ENCODE data around the gene FGD3.

FGD3 gene

GRCh38 chr9:92948632-92949031 lies 1.3 kb downstream of the FGD3 start:
- H3K36me3 Mint-ChIP-seq (ENCODE audit: low read depth) = no peaks in the 10 kb centered on the region
- H3K9me3 Mint-ChIP-seq = no peaks in the 10 kb centered on the region
- peaks cover 36% of the 10 kb centered on the region for H3K4me1 Mint-ChIP-seq
- H3K27ac Mint-ChIP-seq = no peak overlapping the region
- H3K27me3 Mint-ChIP-seq = peaks cover 5% of the 10 kb centered on the region
- no peak for ATAC-seq
- DNase-seq = no peak
- peak overlapping the region; percentile 81 for H3K4me3 Mint-ChIP-seq

GRCh38 chr9:92949266-92949982 lies 2.1 kb downstream of the FGD3 start:
- DNase-seq = no peak
- ATAC-seq = no peak
- no peak overlapping the region for H3K4me3 Mint-ChIP-seq
- H3K9me3 Mint-ChIP-seq = no peaks in the 10 kb centered on the region
- peaks cover 6% of the 10 kb centered on the region for H3K27me3 Mint-ChIP-seq
- no peaks in the 10 kb centered on the region for H3K36me3 Mint-ChIP-seq (ENCODE audit: low read depth)
- peaks cover 44% of the 10 kb centered on the region for H3K4me1 Mint-ChIP-seq
- H3K27ac Mint-ChIP-seq = peak overlapping the region; percentile 59

DNA sequence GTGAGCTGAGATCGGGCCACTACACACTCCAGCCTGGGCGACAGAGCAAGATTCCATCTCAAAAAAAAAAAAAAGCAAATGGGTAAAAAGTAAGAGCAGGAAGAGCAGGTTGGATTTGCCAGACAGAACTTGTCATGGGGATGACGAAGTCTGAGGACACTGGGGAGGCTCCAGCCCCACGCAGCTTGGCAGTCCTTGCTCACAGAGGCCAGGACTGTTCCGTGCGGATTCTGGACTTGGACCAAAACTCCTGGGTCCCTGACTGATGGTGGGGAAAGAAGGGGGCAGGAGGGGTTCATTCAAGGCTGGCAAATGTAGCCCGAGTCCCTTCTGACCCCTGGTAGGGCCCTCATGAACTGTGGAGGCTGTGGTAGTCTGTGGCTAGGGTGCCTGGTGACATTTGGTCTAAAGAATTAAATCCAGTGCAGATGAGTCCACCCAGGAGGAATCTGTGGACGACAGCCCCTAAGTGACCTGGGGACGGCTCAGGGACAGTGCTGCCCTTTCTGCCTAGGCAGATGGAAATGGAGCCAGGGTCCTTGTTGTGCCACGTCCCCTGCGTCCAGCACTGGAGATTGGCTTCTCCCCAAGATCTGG lies 3.1 kb downstream of the FGD3 start:
- Mint-ChIP-seq H3K9me3 (no peaks in the 10 kb centered on the region), H3K36me3 (ENCODE audit: low read depth) (no peaks in the 10 kb centered on the region), H3K4me3 (no peak overlapping the region), H3K27me3 (peaks cover 6% of the 10 kb centered on the region), H3K4me1 (peaks cover 51% of the 10 kb centered on the region), H3K27ac (no peak overlapping the region)
- ATAC-seq = no peak
- no peak for DNase-seq

DNA sequence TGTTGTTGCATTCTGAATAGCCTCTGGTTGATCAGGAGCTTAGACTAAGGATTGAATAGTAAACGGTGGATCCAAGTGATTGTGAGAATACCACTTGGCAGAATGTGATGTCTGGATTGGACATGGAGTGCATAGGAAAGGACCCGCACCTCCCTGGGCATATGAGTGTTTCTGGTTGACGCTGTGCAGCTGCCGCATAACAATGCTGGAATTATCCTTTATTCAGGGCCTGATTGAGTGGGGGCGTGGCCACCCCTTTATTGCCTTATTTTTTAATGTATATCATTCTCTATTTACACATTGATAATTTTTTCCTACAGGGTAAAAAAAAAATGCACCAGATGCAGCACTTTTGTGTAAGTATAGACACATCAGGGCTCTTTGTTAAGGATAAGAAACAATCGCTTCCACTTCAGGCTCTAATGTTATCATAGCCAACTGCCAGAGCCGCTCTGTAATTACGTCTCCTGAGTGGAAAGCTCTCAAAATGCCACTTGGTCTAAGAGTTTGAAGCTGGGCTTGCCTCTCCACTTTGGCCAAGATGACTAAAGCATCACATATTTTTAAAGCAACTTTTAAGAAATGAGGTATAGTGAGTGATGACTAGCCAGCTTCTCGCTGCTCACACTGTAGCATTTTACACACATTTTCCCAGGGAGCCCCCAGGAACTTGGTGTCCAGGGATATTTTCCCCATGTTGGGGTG lies 5.7 kb downstream of the FGD3 start:
- no peak for DNase-seq
- H3K27ac Mint-ChIP-seq = peak overlapping the region; percentile 93
- no peaks in the 10 kb centered on the region for H3K36me3 Mint-ChIP-seq (ENCODE audit: low read depth)
- ATAC-seq = no peak
- peaks cover 4% of the 10 kb centered on the region for H3K27me3 Mint-ChIP-seq
- peaks cover 59% of the 10 kb centered on the region for H3K4me1 Mint-ChIP-seq
- H3K4me3 Mint-ChIP-seq = peak overlapping the region; percentile 71
- no peaks in the 10 kb centered on the region for H3K9me3 Mint-ChIP-seq

DNA sequence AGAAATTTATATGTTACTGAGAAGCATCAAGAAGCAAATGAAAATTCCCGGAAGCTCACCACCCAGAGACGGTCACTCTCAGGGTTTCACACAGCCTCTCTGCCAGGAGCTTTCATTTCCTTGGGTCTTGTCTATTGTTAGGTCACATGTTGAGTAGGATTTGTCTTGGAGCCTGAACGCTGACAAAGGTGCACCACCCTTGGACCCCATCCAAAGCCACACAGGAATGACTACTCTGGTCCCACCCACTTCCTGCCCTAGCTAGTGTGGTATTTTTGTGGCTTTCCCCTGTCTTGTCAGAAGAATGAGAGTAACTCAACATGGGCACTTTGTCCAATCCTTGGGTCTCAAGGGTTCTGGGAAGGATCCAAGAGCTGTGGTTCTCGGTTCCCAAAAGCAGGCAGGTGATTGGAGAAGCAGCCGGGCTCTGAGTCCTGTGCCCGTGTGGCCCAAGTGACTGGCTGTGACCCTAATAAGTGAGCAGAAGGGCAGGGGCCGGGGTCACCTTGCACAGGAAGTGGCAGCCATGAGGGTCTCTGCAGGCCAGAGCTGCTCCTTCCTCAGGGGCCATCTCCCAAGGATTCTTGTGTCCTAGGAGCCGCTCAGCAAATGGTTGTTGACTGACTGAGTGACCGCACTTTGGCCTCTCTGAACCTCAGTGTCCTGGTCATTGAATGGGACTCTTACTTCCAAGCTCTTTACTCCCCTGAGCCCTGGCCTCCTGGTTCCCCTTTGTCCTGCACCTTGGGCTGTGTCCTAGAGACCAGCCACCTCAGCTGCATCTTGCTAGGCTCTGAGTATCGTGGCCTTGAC lies 6.9 kb downstream of the FGD3 start:
- H3K4me1 Mint-ChIP-seq = peaks cover 55% of the 10 kb centered on the region
- H3K27me3 Mint-ChIP-seq = peaks cover 4% of the 10 kb centered on the region
- peak; percentile 91 for ATAC-seq
- H3K36me3 Mint-ChIP-seq (ENCODE audit: low read depth) = no peaks in the 10 kb centered on the region
- H3K27ac Mint-ChIP-seq = peak overlapping the region; percentile 93
- peak overlapping the region; percentile 71 for H3K4me3 Mint-ChIP-seq
- DNase-seq = peak; percentile 77
- no peaks in the 10 kb centered on the region for H3K9me3 Mint-ChIP-seq

DNA sequence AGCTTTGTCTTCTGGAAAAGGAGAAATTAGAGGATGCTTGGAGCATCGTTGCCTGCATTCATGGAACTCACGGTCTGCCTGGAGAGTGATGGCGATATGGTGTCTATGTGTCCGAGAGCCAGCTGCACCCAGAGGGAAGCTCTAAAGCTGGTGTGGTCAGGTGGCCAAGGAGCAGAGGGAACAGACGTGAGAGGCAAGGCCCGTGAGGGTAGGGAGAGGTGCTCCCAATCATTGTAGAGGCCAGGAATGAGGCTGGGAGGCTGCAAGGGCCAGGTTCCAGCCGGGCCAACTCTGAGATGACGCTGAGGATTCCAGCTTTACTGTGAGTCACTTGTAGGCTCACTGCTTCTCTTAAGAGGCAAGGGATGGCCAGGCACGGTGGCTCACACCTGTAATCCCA lies 7.6 kb downstream of the FGD3 start:
- Mint-ChIP-seq H3K36me3 (ENCODE audit: low read depth) (no peaks in the 10 kb centered on the region), H3K27ac (peak overlapping the region; percentile 93), H3K27me3 (peaks cover 1% of the 10 kb centered on the region), H3K4me3 (peak overlapping the region; percentile 71), H3K9me3 (no peaks in the 10 kb centered on the region), H3K4me1 (peaks cover 55% of the 10 kb centered on the region)
- ATAC-seq (no peak), DNase-seq (no peak)

- DNase-seq (no peak), ATAC-seq (no peak)
- Mint-ChIP-seq H3K9me3 (peaks cover 10% of the 10 kb centered on the region), H3K27me3 (no peaks in the 10 kb centered on the region), H3K4me3 (no peak overlapping the region), H3K27ac (peak overlapping the region; percentile 76), H3K4me1 (peaks cover 58% of the 10 kb centered on the region), H3K36me3 (ENCODE audit: low read depth) (peaks cover 21% of the 10 kb centered on the region)
Observed at GRCh38 chr9:92960561-92961290, 13.4 kb downstream of the FGD3 start.

- ATAC-seq (peak; percentile 23), DNase-seq (peak; percentile 61)
- H3K9me3 Mint-ChIP-seq = peaks cover 10% of the 10 kb centered on the region
- H3K4me1 Mint-ChIP-seq = peaks cover 60% of the 10 kb centered on the region
- H3K27ac Mint-ChIP-seq = peak overlapping the region; percentile 76
- H3K27me3 Mint-ChIP-seq = no peaks in the 10 kb centered on the region
- H3K36me3 Mint-ChIP-seq (ENCODE audit: low read depth) = peaks cover 22% of the 10 kb centered on the region
- H3K4me3 Mint-ChIP-seq = no peak overlapping the region
Observed at GRCh38 chr9:92961627-92962302, 14.4 kb downstream of the FGD3 start.

DNA sequence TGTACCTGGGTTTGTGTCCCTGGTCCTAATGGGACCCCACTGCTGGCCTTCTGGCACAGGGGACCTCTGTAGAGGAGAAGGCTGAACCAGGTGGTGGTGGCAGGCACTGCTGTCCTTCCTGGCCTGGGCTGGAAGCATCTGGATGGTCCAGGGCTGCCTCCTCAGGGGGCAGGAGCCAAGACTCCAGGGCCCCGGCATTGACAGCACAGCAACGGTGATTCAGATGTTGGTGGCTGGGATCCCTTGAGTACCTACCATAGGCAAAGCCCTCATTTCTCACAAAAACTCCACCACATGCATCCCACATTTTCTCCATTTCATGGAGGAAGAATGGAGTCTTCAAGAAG lies 15.0 kb downstream of the FGD3 start:
- ATAC-seq (no peak), DNase-seq (no peak)
- H3K4me1 Mint-ChIP-seq = peaks cover 60% of the 10 kb centered on the region
- no peaks in the 10 kb centered on the region for H3K27me3 Mint-ChIP-seq
- H3K9me3 Mint-ChIP-seq = peaks cover 10% of the 10 kb centered on the region
- peaks cover 24% of the 10 kb centered on the region for H3K36me3 Mint-ChIP-seq (ENCODE audit: low read depth)
- H3K4me3 Mint-ChIP-seq = no peak overlapping the region
- H3K27ac Mint-ChIP-seq = peak overlapping the region; percentile 76

DNA sequence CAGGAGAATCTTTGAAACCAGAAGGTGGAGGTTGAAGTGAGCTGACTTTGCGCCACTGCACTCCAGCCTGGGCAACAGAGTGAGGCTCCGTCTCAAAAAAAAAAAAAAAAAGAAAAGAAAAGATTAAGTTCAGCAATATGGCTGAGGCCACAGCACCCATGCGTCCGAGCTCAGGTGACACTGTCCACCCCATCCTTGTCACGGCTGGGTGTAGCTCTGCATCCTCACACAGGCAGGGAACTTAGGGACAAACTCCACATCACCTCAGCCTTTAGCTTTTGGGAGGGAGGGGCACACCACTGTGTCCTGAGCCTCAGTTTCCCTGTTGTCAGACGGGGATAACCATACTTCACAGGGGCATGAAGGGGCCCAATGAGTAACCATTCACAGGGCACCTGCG lies 15.5 kb downstream of the FGD3 start:
- no peak for DNase-seq
- H3K27ac Mint-ChIP-seq = peak overlapping the region; percentile 76
- H3K4me3 Mint-ChIP-seq = no peak overlapping the region

DNA sequence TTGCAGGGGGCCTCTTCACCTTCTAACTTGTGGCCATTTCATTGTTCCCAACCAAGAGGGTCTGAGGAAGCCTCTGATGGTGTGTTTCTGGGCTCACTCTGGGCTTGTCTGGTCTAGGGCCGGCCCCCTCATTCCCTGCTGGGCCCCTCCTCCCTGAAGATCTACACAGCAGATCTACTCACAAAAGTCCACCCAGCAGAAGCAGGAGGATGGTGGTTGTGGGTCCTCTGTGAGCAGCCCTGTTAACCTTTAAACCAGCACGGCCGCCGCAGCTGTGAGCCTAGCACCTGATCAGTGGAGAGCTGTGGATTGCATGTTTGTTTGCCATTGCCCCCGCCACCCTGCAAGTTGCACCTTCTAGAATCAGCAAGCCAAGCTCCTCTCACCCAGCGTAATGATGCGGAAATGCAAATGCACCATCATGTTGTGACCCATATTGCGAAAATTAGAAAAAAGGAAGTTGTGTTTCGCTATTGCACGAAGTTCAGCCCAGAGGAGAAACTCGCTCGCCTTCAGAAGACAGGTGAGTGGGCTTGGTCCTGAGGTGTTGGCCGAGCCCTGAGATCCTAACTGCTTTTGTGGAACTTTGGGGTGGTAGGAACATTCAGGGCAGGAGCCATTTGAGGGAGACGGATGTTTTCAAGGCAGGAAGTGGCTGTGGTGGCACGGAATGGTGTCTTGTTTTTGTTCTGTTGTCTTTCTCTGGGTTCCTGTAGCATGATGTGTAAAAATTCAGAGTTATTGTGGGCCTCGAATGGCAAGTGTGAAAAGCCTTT lies 16.7 kb downstream of the FGD3 start:
- DNase-seq (peak; percentile 71), ATAC-seq (peak; percentile 63)
- Mint-ChIP-seq H3K4me1 (peaks cover 69% of the 10 kb centered on the region), H3K4me3 (peak overlapping the region; percentile 93), H3K9me3 (peaks cover 10% of the 10 kb centered on the region), H3K27me3 (no peaks in the 10 kb centered on the region), H3K27ac (peak overlapping the region; percentile 97), H3K36me3 (ENCODE audit: low read depth) (peaks cover 24% of the 10 kb centered on the region)

More for the DNA sequence above, 15.5 kb downstream of the FGD3 start:
- Mint-ChIP-seq H3K36me3 (ENCODE audit: low read depth) (peaks cover 24% of the 10 kb centered on the region), H3K9me3 (peaks cover 10% of the 10 kb centered on the region), H3K27me3 (no peaks in the 10 kb centered on the region), H3K4me1 (peaks cover 61% of the 10 kb centered on the region)
- ATAC-seq = no peak

DNA sequence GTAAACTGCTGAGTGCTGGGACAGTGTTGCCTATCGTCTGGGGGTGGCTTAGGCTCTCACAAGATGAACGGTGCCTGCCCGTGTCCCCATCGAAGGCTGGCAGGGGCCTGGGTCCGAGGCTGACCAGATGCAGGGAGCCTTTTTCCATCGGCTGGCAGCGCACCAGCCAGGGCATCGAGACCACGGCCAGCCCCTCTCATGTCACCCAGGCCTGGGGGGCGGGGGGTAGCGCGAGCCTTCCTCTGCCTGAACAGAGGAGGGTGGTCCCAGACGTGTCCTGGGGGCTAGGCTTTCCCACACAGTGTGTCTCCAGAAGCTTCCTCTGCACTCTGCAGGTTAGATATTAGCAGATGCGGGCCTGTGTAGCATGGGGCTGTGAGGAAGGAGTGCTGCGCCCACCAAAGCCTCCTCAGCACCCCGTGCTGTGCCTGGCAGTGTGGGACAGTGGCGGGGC lies 17.3 kb downstream of the FGD3 start:
- DNase-seq = no peak
- Mint-ChIP-seq H3K4me1 (peaks cover 75% of the 10 kb centered on the region), H3K27ac (peak overlapping the region; percentile 97), H3K36me3 (ENCODE audit: low read depth) (peaks cover 24% of the 10 kb centered on the region), H3K27me3 (no peaks in the 10 kb centered on the region), H3K4me3 (peak overlapping the region; percentile 93), H3K9me3 (peaks cover 10% of the 10 kb centered on the region)
- ATAC-seq = no peak

Data from activated naive CD8-positive, alpha-beta T cell treated with anti-CD3 and anti-CD28 coated beads, Interleukin-2, amount 50 U/mL, for 24 hours (primary cell).